K562 (cell line): ENCODE results near the gene LSM4. TPM values are rescaled to one million over a fixed set of nuclear protein-coding genes. Genes with fewer than 3 reads are reported as not detected.

ENCODE experiments used
- ATF7 ChIP-seq: fragments of 450-650 bp; IDR thresholded peaks from 2 replicates; pipeline ENCODE4 v1.7.1; 2014; ENCODE audit warnings: mild to moderate bottlenecking, moderate library complexity
- CBFB ChIP-seq: sonication (generic); formaldehyde crosslinking; IDR thresholded peaks from 2 replicates; pipeline ENCODE4 v1.4.0; 2020; ENCODE audit warnings: mild to moderate bottlenecking, missing genetic modification reagents
- E2F8 ChIP-seq: fragments of 450-650 bp; IDR thresholded peaks from 2 replicates; pipeline ENCODE4 v1.7.1; 2018; ENCODE audit warnings: mild to moderate bottlenecking, low read depth; ENCODE audit not compliant: partially characterized antibody
- HBP1 ChIP-seq: fragments of 450-650 bp; formaldehyde crosslinking; IDR thresholded peaks from 2 replicates; pipeline ENCODE4 v1.4.0; 2022; ENCODE audit warnings: missing genetic modification characterization
- HINFP ChIP-seq: fragments of 450-650 bp; conservative IDR thresholded peaks from 2 replicates; pipeline ENCODE4 v1.6.1; 2016; ENCODE audit warnings: missing genetic modification characterization, low read depth, mild to moderate bottlenecking, control low read depth, missing compliant biosample characterization
- MAZ ChIP-seq, 2 experiments: fragments of 450-650 bp in 1 of 2; sonication (generic) in 1 of 2; formaldehyde crosslinking; IDR thresholded peaks in 1 of 2; conservative IDR thresholded peaks in 1 of 2; 2 replicates each; pipeline versions ENCODE4 v1.4.0 to v1.5.0; 2020; ENCODE audit warnings: mild to moderate bottlenecking in 1 of 2, missing genetic modification reagents in 1 of 2
- SIN3A ChIP-seq, 2 experiments: fragments of 150-350 bp in 1 of 2; IDR thresholded peaks; 2 replicates each; pipeline ENCODE4 v1.6.1; 2011 to 2016; ENCODE audit warnings: borderline replicate concordance in 2 of 2, low read depth in 2 of 2, low read length in 2 of 2, mild to moderate bottlenecking in 2 of 2, moderate library complexity in 2 of 2; ENCODE audit not compliant: control insufficient read depth in 1 of 2
- TRIM24 ChIP-seq, 2 experiments: fragments of 450-650 bp; IDR thresholded peaks; 2 replicates each; pipeline ENCODE4 v1.6.1; 2016
- ZBTB11 ChIP-seq, 3 experiments: fragments of 200-800 bp in 1 of 3; fragments of 250-450 bp in 1 of 3; fragments of 450-650 bp in 1 of 3; sonication (Bioruptor Pico) in 1 of 3; sonication (Bioruptor generic) in 1 of 3; formaldehyde crosslinking in 1 of 3; IDR thresholded peaks; 2 replicates each; pipeline versions ENCODE4 v1.6.1 to v1.8.0; 2016 to 2022; ENCODE audit warnings: mild to moderate bottlenecking in 2 of 3, missing genetic modification characterization in 2 of 3, missing compliant biosample characterization in 1 of 3, moderate library complexity in 1 of 3
- ZBTB49 ChIP-seq: sonication (generic); formaldehyde crosslinking; IDR thresholded peaks from 2 replicates; pipeline ENCODE4 v1.8.0; 2022; ENCODE audit warnings: missing genetic modification reagents, mild to moderate bottlenecking, borderline replicate concordance
- ZFPM2 ChIP-seq: fragments of 250-450 bp; sonication (Bioruptor Pico); IDR thresholded peaks from 2 replicates; pipeline ENCODE4 v1.5.1; 2022; ENCODE audit warnings: mild to moderate bottlenecking
- ZNF408 ChIP-seq: fragments of 250-450 bp; sonication (Bioruptor Pico); IDR thresholded peaks from 2 replicates; pipeline ENCODE4 v1.4.0; 2020; ENCODE audit warnings: low read depth, mild to moderate bottlenecking, moderate library complexity
- ZNF717 ChIP-seq: fragments of 250-450 bp; sonication (Bioruptor Pico); IDR thresholded peaks from 2 replicates; pipeline ENCODE4 v1.5.0; 2021
- polyA plus RNA-seq, 8 experiments: library from polyadenylated mRNA; depleted of rRNA in 4 of 8; stranded (reverse) in 5 of 8; unstranded in 3 of 8; fragments of >200 nt; fragmentation: Nextera tagmentation in 2 of 8; fragmentation: Illumina TruSeq in 1 of 8; extraction: Ambion mirVana in 2 of 8; extraction: Trizol in 1 of 8; gene quantifications; 2 replicates each; pipeline versions ENCODE4 v1.2.1 to v1.2.3, GENCODE V29; 2011 to 2014; ENCODE audit warnings: inconsistent platforms in 1 of 8, missing spikeins in 1 of 8
- total RNA-seq, 7 experiments: library from RNA; depleted of rRNA in 6 of 7; stranded (reverse); fragments of >200 nt in 6 of 7; fragmentation: Illumina TruSeq in 2 of 7; extraction: Trizol in 2 of 7; gene quantifications; 2 replicates each; pipeline versions ENCODE4 v1.2.1 to v1.2.3, GENCODE V29; 2011 to 2021; ENCODE audit warnings: low replicate concordance in 1 of 7

The LSM4 gene
- total and polyA plus RNA-seq, 9 of the 15 experiments (the other 6 are each of a cell fraction or from before 2014, with no cell fraction given): 11.9 to 763 (median 202) TPM

GRCh38 chr19:18304458-18305310, 18.2 kb downstream of the LSM4 start (continued):
- TF ChIP-seq E2F8 (no peak), TRIM24 (IDR thresholded peaks at IDR 0.05) (no peak), MAZ (CRISPR knock-in tag; conservative IDR thresholded peaks at IDR 0.05 in 1 of 2, IDR thresholded peaks at IDR 0.05 in 1 of 2) (peak; percentile 70 to 86; a peak in 3 of 4 replicates), CBFB (CRISPR knock-in tag) (no peak), ZFPM2 (no peak), ATF7 (peak; percentile 77; the same call in 1 of the 2 replicates), ZNF717 (CRISPR knock-in tag) (no peak), ZBTB11 (CRISPR knock-in tag; IDR thresholded peaks at IDR 0.05) (peak in 1 of 3 experiments; percentile 55; a peak in 1 of 6 replicates), SIN3A (IDR thresholded peaks at IDR 0.05; ENCODE audit: borderline replicate concordance in 2 of 2, control insufficient read depth in 1 of 2, low read depth in 2 of 2, low read length in 2 of 2) (no peak), HINFP (tag) (no peak), ZNF408 (CRISPR knock-in tag) (no peak), HBP1 (CRISPR knock-in tag) (0 out of 2 replicates have a peak, but pooled peaks have one; percentile 29), ZBTB49 (CRISPR knock-in tag) (no peak)
